Measurements from ENCODE around the gene BBS9.
"Not testable (repeated sequence)": the region's sequence is repeated elsewhere in the genome, so short reads cannot be mapped to it uniquely, and the experiment has no call there.

The BBS9 gene

GRCh38 chr7:33201821-33202220 lies 72.5 kb downstream of the BBS9 start:
- DNase-seq = no peak

- DNase-seq = no peak
Measured at GRCh38 chr7:33210958-33211357, 81.6 kb downstream of the BBS9 start.

- no peak for DNase-seq
Measured at GRCh38 chr7:33212144-33212543, 82.8 kb downstream of the BBS9 start.

- no peak for DNase-seq
Measured at GRCh38 chr7:33215992-33216391, 86.6 kb downstream of the BBS9 start.

GRCh38 chr7:33217595-33217994 lies 88.2 kb downstream of the BBS9 start:
- no peak for DNase-seq

GRCh38 chr7:33218841-33219535 lies 89.6 kb downstream of the BBS9 start:
- DNase-seq = not testable (repeated sequence)

- DNase-seq = no peak
Measured at GRCh38 chr7:33220231-33220630, 90.9 kb downstream of the BBS9 start.

- no peak for DNase-seq
Measured at GRCh38 chr7:33221390-33221789, 92.0 kb downstream of the BBS9 start.

- DNase-seq = no peak
Measured at GRCh38 chr7:33232632-33233145, 103.3 kb downstream of the BBS9 start.

- DNase-seq = no peak
Measured at GRCh38 chr7:33233659-33234058, 104.3 kb downstream of the BBS9 start.

- no peak for DNase-seq
Measured at GRCh38 chr7:33237036-33237435, 107.7 kb downstream of the BBS9 start.

- no peak for DNase-seq
Measured at GRCh38 chr7:33243319-33243881, 114.0 kb downstream of the BBS9 start.

GRCh38 chr7:33248671-33249070 lies 119.3 kb downstream of the BBS9 start:
- no peak for DNase-seq

- no peak for DNase-seq
Measured at GRCh38 chr7:33250421-33250871, 121.1 kb downstream of the BBS9 start.

GRCh38 chr7:33251301-33251700 lies 121.9 kb downstream of the BBS9 start:
- DNase-seq = no peak

GRCh38 chr7:33258491-33258951 lies 129.2 kb downstream of the BBS9 start:
- no peak for DNase-seq

GRCh38 chr7:33261585-33261984 lies 132.2 kb downstream of the BBS9 start:
- DNase-seq = no peak

GRCh38 chr7:33262476-33262875 lies 133.1 kb downstream of the BBS9 start:
- DNase-seq = no peak

- DNase-seq = not testable (repeated sequence)
Measured at GRCh38 chr7:33271839-33272371, 142.5 kb downstream of the BBS9 start.

- no peak for DNase-seq
Measured at GRCh38 chr7:33273356-33273755, 144.0 kb downstream of the BBS9 start.

- no peak for DNase-seq
Measured at GRCh38 chr7:33276325-33276724, 147.0 kb downstream of the BBS9 start.

GRCh38 chr7:33276729-33277128 lies 147.4 kb downstream of the BBS9 start:
- DNase-seq = no peak

- no peak for DNase-seq
Measured at GRCh38 chr7:33278095-33278494, 148.7 kb downstream of the BBS9 start.

- no peak for DNase-seq
Measured at GRCh38 chr7:33286501-33286900, 157.1 kb downstream of the BBS9 start.
